Thoracic aorta (tissue), 2 donors: Measurements from ENCODE around the gene BICDL1. TPM values are rescaled to one million over a fixed set of nuclear protein-coding genes. Genes with fewer than 3 reads are reported as not detected.

Experiments used
- ATAC-seq: fragments of 150-250 bp; one replicate; pipeline ENCODE4 v1.8.0; 2017; ENCODE audit warnings: low read depth; ENCODE audit not compliant: insufficient number of reproducible peaks, low FRiP score
- DNase-seq: peaks from one replicate; pipeline ENCODE4 v3.0.0-alpha.2; 2020; ENCODE audit warnings: low spot score
- H3K27ac ChIP-seq, 2 donors: fragments of 200-600 bp; sonication (generic); 1 replicate in 1 of 2; 2 replicates in 1 of 2; pipeline ENCODE4 v1.5.1; 2016; ENCODE audit warnings: mild to moderate bottlenecking in 2 of 2, moderate library complexity in 2 of 2
- H3K27me3 ChIP-seq: fragments of 200-600 bp; sonication (generic); replicated peaks from 2 replicates; pipeline ENCODE4 v1.6.0; 2016; ENCODE audit warnings: mild to moderate bottlenecking; ENCODE audit not compliant: insufficient read depth
- H3K36me3 ChIP-seq: fragments of 200-600 bp; sonication (generic); one replicate; pipeline ENCODE4 v1.5.1; 2016
- H3K4me1 ChIP-seq, 2 donors: fragments of 200-600 bp; sonication (generic); 1 replicate in 1 of 2; 2 replicates in 1 of 2; pipeline versions ENCODE4 v1.5.1 to v1.6.0; 2016; ENCODE audit warnings: low read depth in 2 of 2, mild to moderate bottlenecking in 1 of 2; ENCODE audit not compliant: control insufficient read depth in 1 of 2
- H3K4me3 ChIP-seq: fragments of 200-600 bp; sonication (generic); 2 replicates; pipeline ENCODE4 v1.5.1; 2016; ENCODE audit warnings: mild to moderate bottlenecking
- H3K9me3 ChIP-seq: fragments of 200-600 bp; sonication (generic); 2 replicates; pipeline ENCODE4 v1.5.1; 2016
- CTCF ChIP-seq: fragments of 200-600 bp; sonication (generic); IDR thresholded peaks from one replicate; pipeline ENCODE4 v1.5.1; 2019; ENCODE audit warnings: antibody characterized with exemption
- total RNA-seq, 2 donors: library from RNA; depleted of rRNA; stranded (reverse); fragments of >200 nt; gene quantifications; one replicate each; pipeline versions ENCODE4 v1.1.0 to v1.2.3, GENCODE V29; 2016

The BICDL1 gene, protein sequence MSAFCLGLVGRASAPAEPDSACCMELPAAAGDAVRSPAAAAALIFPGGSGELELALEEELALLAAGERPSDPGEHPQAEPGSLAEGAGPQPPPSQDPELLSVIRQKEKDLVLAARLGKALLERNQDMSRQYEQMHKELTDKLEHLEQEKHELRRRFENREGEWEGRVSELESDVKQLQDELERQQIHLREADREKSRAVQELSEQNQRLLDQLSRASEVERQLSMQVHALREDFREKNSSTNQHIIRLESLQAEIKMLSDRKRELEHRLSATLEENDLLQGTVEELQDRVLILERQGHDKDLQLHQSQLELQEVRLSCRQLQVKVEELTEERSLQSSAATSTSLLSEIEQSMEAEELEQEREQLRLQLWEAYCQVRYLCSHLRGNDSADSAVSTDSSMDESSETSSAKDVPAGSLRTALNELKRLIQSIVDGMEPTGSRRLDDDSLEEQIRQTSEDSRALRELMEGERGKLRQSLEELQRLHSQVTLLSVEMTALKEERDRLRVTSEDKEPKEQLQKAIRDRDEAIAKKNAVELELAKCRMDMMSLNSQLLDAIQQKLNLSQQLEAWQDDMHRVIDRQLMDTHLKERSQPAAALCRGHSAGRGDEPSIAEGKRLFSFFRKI
- total RNA-seq = 1 to 10 TPM in 1 of 2 donors, under 1 TPM in 1; 0.68 to 4.4 TPM

DNA sequence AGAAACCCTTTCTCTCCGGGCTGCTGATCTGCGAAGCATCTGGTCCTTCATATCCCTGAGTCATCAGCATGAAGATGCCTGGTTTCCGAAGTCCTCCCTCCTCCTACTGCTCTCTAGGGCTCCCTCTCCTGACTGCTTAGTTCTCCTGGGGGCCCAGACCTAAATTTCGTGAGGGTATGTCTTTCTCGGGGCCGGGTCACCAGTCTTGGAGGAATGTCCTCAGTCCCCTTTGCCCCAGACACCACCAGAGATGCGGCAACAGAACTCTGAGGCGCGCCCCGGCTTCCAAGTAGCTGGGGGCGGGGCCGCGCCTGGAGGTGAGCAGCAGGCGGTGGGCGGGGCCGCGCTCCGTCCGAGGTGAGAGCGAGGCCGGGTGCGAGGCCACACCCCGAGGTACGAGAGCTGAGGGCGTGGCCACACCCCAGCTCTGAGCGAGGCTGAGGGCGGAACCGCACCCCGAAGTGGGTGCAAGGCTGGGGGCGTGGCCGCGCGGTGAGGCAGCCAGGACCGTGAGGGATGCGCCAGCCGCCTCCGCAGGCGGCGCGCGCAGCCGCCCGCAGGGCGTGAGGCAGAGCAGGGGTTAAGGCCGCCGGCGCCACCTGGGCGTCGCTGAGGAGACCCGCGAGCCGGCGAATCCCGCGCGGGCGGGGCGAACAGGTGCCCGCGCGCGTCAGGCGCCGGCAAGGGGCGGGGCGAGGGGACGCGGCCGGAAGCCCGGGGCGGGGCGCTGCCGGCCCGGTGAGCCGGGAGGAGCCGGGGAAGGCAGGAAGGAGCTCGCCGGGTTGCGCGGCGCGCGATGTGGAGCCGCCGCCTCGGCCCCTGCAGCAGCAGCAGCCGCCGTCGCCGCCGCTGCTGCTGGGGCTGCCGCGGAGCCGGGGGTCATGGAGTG is at the start of gene BICDL1:
Gene BICDL1 (plus strand): TSS at position 765 of the 889 bp plus-strand sequence. CDS start 633 bp downstream, outside the sequence.
- no peaks in the 10 kb centered on the region for H3K27me3 ChIP-seq
- H3K27ac ChIP-seq = no peak within 1 kb of the TSS
- H3K4me3 ChIP-seq = peak within 1 kb of the TSS; percentile 67
- ATAC-seq (no peak), DNase-seq (no peak)
- no peaks in the 10 kb centered on the region for H3K9me3 ChIP-seq
- peaks cover 8 to 13% of the 10 kb centered on the region in 2 donors for H3K4me1 ChIP-seq
- no peak for TF ChIP-seq CTCF
- H3K36me3 ChIP-seq = no peaks in the 10 kb centered on the region

- H3K9me3 ChIP-seq = no peaks in the 10 kb centered on the region
- H3K27ac ChIP-seq = no peak overlapping the region
- DNase-seq = no peak
- no peak overlapping the region for H3K4me3 ChIP-seq
- H3K36me3 ChIP-seq = no peaks in the 10 kb centered on the region
- ATAC-seq = no peak
- no peaks in the 10 kb centered on the region for H3K27me3 ChIP-seq
- TF ChIP-seq CTCF = no peak
- H3K4me1 ChIP-seq = no peaks in the 10 kb centered on the region
Observed at GRCh38 chr12:119940897-119941296, 48.1 kb upstream of the BICDL1 start.

DNA sequence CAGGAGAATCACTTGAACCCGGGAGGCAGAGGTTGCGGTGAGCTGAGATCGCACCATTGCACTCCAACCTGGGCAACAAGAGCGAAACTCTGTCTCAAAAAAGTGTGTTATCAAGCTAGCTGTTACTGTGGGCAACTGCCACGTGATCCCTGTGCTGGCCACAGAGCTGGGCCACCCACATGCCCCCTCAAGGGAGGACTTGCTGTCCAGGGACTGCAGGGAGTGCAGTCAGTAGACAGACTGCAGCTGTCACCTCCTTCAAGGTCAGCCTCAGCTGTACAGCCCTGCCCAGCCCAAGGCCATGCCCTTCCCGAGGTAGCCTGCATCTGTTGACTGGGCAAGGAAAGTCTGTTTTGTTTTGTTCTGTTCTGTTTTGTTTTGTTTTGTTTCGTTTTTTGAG is 46.6 kb upstream of the BICDL1 start:
- H3K4me1 ChIP-seq = no peaks in the 10 kb centered on the region
- no peaks in the 10 kb centered on the region for H3K9me3 ChIP-seq
- H3K27me3 ChIP-seq = no peaks in the 10 kb centered on the region
- TF ChIP-seq CTCF = no peak
- no peak for DNase-seq
- H3K27ac ChIP-seq = no peak overlapping the region
- no peak overlapping the region for H3K4me3 ChIP-seq
- H3K36me3 ChIP-seq = no peaks in the 10 kb centered on the region
- ATAC-seq = no peak

DNA sequence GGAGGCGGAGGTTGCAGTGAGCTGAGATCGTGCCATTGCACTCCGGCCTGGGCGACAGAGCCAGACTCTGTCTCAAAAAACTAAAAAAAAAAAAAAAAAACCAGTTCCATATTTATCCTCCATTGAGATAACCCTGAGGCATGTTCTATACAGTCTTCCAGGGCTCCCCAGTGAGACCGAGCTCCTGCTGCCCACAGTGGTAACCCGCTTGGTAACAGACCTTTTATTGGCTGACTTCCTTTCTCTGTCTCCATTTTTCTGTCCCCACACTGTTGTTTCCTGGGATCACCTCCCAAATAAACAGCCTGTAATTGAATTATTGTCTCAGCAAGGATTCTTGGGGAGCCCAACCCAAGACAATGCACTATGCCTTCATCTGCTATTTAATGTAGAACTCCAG is 42.8 kb upstream of the BICDL1 start:
- no peak for ATAC-seq

More for the DNA sequence above, 42.8 kb upstream of the BICDL1 start:
- Histone ChIP-seq H3K4me1 (no peaks in the 10 kb centered on the region), H3K36me3 (no peaks in the 10 kb centered on the region), H3K27ac (no peak overlapping the region), H3K27me3 (no peaks in the 10 kb centered on the region), H3K9me3 (no peaks in the 10 kb centered on the region), H3K4me3 (no peak overlapping the region)
- DNase-seq = no peak
- no peak for TF ChIP-seq CTCF
